GM18909 (cell line): Measurements from ENCODE around the gene DOCK3.
"Not testable (repeated sequence)": the region's sequence is repeated elsewhere in the genome, so short reads cannot be mapped to it uniquely, and the experiment has no call there.

Experiments
- ATAC-seq: cut with Tn5 transposase; IDR thresholded peaks from one replicate; pipeline ENCODE4 v1.9.1; 2021; ENCODE audit warnings: mild to moderate bottlenecking; ENCODE audit not compliant: unreplicated experiment, poor library complexity

DOCK3 gene

DNA sequence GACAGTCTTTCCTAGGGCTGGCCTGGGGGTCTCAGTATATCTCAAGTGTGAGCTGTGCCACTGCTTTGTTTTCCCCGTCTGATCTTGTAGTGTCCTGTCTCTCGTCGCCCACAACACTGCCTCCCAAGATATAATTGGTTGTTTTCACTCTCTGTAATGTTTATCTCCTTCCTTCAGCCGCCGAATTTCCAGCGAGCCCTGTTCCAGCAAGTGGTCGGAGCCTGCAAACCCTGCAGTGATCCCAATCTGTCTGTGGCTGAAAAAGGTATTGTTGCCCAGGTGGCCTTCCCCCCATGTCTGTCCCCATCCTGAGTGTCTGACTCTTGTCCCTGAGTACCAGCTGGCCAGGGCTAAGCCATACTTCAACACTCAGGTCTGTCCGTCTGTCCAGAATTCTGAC, 700.8 kb downstream of the DOCK3 start:
- no peak for ATAC-seq

DNA sequence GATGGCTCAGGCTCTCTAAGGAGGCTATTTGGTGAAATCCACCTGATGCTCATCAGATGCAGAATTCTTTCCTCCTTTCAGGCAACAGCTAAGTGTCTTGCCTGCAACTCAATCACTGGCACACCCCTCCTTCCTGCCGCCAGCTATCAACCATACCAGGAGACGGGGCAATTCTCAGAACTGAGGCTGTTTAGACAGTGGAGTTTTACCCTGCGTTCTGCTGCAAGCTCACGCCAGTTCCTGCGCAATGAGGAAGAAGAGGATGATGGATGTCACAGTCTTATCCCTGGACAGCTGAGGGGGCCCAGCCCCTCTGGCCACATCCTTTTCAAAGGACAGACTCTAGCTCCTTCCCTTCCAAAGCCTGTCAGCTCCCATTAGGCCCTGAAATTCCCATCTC, 703.3 kb downstream of the DOCK3 start:
- ATAC-seq: no peak

GRCh38 chr3:51378726-51379125, 704.0 kb downstream of the DOCK3 start:
- no peak for ATAC-seq

DNA sequence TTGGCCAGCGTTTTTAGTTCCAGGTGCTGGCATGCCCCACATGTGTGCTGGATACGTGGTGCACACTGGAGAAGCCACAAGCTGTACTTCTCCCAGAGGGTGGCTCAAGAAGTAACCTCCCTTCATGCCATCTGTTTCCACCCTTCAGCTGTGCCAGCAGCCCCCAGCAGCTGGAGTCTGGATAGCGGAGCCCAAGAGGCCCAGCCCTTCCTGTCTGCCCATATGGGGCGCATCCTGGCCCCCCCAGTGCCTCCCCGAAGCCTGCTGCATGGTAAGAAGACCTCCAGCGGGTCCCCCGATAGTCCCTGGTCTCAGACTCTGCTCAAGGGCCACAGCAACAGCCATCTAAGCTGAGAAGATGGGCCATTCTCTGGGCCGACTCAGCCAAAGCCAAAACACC, 704.6 kb downstream of the DOCK3 start:
- ATAC-seq: no peak

DNA sequence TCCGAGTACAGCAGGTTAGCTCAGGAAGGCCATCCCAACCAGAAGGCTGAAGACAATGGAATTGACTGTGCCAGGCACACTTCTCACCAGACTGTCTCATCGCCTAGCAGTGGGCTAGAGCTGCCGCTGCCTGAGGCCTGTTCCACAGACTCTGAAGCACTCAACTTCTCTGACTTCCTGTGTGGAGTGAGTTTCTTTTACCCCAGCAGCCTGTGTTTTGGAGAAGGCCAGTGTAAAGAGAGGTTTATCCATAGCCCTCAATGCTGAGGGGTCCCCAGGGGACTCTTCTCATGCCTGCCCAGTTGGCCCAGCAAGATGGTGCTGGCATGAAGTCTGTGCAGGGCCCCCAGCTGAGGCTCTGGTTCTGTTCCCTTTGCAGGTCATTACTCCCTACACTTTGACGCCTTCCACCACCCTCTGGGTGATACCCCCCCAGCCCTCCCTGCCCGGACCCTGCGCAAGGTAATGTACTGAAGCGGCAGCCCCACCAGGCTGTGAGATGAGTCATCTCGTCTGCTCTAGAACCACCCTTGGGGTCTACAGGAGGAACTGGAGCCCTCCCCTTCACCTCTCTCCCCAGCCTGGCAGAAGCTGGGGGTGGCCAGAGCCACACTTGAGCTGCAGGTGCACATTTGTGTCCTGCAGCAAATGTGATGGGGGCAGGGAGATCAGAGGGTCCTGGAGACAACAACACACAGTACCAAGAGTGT, 705.2 kb downstream of the DOCK3 start:
- ATAC-seq: no peak

DNA sequence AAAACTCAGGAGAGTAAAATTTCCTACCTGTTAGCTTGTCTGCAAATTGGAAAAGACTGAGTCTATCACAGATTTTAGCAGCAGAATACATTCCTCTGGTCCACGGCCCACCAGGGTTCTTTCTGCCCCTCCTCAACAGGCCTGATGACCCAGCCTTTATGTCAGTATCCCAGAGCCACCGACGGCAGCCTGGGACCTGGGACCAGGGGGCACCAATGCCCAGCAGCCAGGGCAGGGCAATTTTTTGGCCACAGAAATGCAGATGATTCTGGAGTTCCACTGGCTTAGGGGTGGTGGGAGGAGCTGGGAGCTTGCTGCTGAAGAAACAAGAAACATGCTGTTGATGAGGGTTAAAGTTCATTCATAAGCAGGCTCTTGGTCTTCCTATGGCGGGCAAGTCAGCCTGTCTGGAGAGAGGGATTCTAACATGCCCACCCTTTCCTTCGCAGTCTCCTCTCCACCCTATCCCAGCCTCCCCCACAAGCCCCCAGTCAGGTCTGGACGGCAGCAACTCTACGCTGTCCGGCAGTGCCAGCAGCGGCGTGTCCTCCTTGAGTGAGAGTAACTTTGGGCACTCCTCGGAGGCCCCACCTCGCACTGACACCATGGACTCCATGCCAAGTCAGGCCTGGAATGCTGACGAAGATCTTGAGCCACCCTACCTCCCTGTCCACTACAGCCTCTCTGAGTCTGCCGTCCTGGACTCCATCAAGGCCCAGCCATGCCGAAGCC, 706.0 kb downstream of the DOCK3 start:
- no peak for ATAC-seq

DNA sequence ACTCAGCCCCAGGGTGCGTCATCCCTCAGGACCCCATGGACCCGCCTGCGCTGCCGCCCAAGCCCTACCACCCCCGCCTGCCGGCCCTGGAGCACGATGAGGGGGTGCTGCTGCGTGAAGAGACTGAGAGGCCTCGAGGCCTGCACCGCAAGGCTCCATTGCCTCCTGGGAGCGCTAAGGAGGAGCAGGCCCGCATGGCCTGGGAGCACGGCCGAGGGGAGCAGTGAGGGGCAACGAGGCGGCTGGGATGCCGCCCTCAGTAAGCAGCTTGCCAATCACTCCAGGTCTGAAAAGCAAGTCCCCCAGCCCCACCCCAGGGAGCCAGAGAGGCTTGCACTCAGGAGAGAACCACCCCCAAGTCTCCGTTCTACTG, 706.6 kb downstream of the DOCK3 start:
- no peak for ATAC-seq

DNA sequence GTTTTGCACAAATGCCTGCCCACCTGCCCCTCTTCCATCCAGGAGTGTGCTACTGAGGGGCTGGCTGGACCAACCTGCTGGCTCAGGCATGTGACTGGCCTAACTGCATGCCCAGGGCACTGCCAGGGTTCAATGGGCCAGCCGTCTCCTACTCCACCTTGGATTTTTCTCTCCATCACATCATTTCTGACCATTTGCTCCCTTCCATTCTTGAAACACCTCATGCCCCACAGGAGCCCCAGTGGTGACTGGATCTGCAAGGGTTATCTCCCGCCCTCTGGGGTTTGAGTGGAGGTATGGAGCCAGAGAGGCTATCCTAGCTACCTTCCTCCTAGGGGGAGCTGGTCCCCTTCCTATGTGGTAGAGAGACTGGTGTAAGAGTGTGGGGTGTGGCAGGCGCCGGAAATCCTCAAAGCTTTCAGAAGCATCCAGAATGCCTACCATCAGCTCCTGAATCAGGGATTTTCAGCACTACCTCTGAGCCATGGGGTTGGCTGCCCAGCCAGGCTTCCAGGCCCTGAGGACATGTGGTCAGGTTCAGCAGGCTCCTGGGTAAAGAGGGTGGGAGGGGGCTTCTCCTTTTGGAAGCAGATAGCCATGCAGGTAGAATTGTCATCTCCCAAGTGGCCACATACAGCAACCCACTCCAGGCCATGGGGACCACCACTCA, 707.5 kb downstream of the DOCK3 start:
- ATAC-seq: no peak

- ATAC-seq: no peak
Measured at GRCh38 chr3:51382947-51383578, 708.3 kb downstream of the DOCK3 start.

GRCh38 chr3:51384055-51384725, 709.5 kb downstream of the DOCK3 start:
- ATAC-seq: peak; percentile 22

DNA sequence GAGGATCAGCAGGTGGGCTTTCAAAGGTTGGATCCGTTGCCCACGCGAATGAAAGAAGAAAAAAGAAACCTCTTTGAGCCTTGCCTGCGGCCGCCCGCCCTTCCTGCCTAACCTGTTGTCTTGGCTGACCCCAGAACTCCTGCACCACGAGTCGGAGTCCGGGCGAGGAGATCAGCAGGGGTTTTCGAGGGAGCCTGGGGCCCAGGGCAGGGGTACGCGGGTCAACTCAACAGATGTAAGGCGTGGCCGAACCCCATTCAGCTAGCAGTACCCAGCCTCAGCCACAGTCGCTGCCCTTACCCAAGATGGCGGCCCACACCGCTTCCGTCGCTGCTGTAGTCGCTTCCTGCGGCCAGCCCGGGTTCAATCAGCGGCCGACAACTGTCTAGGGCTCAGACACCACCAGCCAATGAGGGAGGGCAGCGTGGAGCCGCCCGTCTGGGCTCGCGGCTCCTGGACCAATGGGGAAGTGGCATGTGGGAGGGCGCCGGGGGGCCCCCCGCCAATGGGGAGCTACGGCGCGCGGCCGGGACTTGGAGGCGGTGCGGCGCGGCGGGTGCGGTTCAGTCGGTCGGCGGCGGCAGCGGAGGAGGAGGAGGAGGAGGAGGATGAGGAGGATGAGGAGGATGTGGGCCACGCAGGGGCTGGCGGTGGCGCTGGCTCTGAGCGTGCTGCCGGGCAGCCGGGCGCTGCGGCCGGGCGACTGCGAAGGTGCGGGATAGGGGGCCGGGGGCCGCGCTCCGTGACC, 710.2 kb downstream of the DOCK3 start, which contains the start of gene MANF:
MANF (plus strand) TSS at position 566 of the 748 bp plus-strand sequence; CDS start at position 618, 52 bp downstream.
- ATAC-seq: peak; percentile 94

GRCh38 chr3:51385621-51386091, 710.9 kb downstream of the DOCK3 start:
- no peak for ATAC-seq

- ATAC-seq: no peak
Measured at GRCh38 chr3:51386159-51386851, 711.6 kb downstream of the DOCK3 start.

GRCh38 chr3:51386852-51387229, 712.1 kb downstream of the DOCK3 start:
- no peak for ATAC-seq

- not testable (repeated sequence) for ATAC-seq
Measured at GRCh38 chr3:51387281-51387680, 712.6 kb downstream of the DOCK3 start.

GRCh38 chr3:51388286-51389029, 713.7 kb downstream of the DOCK3 start:
- ATAC-seq: no peak

DNA sequence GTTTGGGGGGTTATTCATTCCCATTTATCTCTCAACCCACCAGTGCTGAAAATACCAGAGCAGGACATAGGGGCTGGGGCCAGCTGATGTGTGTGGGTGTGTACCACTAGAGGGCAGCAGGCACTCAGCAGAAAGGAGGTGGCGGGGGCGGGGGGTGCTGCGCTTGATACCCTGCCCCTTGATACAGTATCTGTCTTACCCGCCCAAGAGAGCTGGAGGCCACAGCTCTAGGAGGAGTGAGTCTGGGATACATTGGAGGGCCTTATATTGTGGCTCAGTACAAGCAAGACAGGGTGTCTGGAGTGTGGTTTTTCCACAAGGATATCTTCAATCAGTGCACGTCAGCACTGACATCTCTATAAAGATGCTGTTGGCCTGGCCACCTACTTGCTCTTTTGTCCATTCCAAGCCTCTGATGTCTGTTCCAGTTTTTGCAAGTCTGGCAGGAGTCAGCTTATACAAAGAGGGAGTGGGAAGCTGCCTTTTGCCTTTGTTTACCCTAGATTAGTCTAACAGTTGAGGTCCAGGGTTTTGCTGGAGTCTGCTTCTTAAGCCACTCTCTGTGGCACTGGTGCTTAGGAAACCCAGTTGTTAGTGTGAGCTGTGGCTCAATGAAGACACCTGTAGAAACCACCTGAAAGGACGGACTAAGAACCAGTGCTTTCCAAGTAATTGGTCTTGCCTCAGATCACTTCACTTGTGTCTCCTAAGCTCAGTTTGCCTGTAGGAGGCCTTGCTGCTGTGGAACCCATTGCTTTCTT, 714.9 kb downstream of the DOCK3 start:
- ATAC-seq: no peak
